ACC112 (cell line): Measurements from ENCODE around the gene KRTAP15-1.

ENCODE experiments used
- H2AFZ ChIP-seq: fragments of 200-600 bp; sonication (generic); one replicate; pipeline ENCODE4 v1.6.0; 2017; ENCODE audit warnings: antibody characterized with exemption, low read length; ENCODE audit not compliant: unreplicated experiment
- H3K27ac ChIP-seq: fragments of 200-600 bp; sonication (generic); 2 replicates; pipeline ENCODE4 v1.5.1; 2014; ENCODE audit warnings: low read depth, mild to moderate bottlenecking, antibody characterized with exemption, low read length, moderate library complexity
- H3K27me3 ChIP-seq: fragments of 200-600 bp; sonication (generic); 2 replicates; pipeline ENCODE4 v1.6.1; 2014; ENCODE audit warnings: mild to moderate bottlenecking, antibody characterized with exemption, low read length, moderate library complexity, mixed read lengths; ENCODE audit not compliant: insufficient read depth
- H3K36me3 ChIP-seq: fragments of 200-600 bp; sonication (generic); 2 replicates; pipeline ENCODE4 v1.6.1; 2016; ENCODE audit warnings: mild to moderate bottlenecking, antibody characterized with exemption, low read length, moderate library complexity, mixed read lengths; ENCODE audit not compliant: insufficient read depth
- H3K4me1 ChIP-seq: fragments of 200-600 bp; sonication (generic); one replicate; pipeline ENCODE4 v1.6.1; 2016; ENCODE audit warnings: low read length, mixed read lengths; ENCODE audit not compliant: insufficient read depth, unreplicated experiment, control insufficient read depth
- H3K4me3 ChIP-seq: fragments of 200-600 bp; sonication (generic); 2 replicates; pipeline ENCODE4 v1.5.1; 2014; ENCODE audit warnings: mild to moderate bottlenecking, low read depth, low read length
- H3K79me2 ChIP-seq: fragments of 200-600 bp; sonication (generic); one replicate; pipeline ENCODE4 v1.6.0; 2016; ENCODE audit warnings: low read length; ENCODE audit not compliant: control insufficient read depth, unreplicated experiment, insufficient read depth

Gene KRTAP15-1

GRCh38 chr21:30487336-30487735 is 47.3 kb downstream of the KRTAP15-1 start, which contains the start of gene KRTAP19-2:
KRTAP19-2 (minus strand) TSS chr21:30487436; CDS start chr21:30487348, 88 bp downstream.
- no peak within 1 kb of the TSS for H2AFZ ChIP-seq
- no peaks in the 10 kb centered on the region for H3K36me3 ChIP-seq
- no peaks in the 10 kb centered on the region for H3K79me2 ChIP-seq
- H3K4me3 ChIP-seq: no peak within 1 kb of the TSS
- H3K4me1 ChIP-seq: no peaks in the 10 kb centered on the region
- no peak within 1 kb of the TSS for H3K27ac ChIP-seq
- H3K27me3 ChIP-seq: no peaks in the 10 kb centered on the region
